ENCODE results near the gene CCDC85A. TPM values are rescaled to one million over a fixed set of nuclear protein-coding genes. Genes with fewer than 3 reads are reported as not detected.
"Not testable (repeated sequence)": the region's sequence is repeated elsewhere in the genome, so short reads cannot be mapped to it uniquely, and the experiment has no call there.

Gene CCDC85A
- 0.34 and 0.43 TPM in 2 replicates for total RNA-seq (ENCODE audit: low replicate concordance)

DNA sequence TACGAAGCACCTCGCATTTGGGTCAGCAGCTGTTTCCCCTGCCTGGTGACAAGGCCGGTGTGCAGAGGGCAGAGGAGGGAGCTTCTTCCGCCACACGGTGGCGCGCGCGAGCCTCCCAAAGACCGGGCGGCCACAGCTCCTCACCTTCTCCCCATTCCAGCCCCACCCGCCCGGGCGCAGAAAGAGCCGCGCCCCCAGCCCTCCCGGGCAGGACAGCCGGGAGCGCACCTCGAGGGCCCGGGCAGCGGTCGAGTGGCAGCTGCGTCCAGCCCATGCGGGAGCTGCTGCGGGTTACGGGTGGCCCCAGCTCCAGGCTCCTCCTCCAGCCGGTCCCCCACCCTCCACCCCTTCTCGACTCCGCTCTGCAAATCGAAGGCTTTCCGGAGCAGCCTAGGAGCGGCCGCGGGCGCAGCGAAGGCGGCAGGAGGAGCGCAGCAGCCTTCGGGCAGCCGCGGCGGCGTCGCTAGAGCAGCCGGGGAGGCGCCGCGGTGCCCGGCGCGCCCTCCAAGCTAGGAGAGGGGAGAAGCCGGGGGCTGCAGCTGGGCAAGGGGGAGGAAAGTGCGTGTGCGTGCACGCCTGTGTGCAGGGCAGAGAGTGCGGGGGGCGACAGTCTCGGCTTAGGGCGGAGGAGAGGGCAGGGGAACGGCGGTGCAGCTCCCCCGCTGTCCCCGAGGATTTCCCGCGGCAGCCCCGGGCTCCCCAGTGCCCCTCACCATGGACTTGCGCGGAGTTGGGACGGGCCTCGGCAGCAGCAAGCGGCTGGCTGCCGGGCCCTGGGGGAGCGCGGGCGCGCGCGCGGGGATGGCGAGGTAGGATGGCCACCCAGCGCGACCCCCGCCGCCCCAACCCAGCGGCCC lies at the start of gene CCDC85A:
CCDC85A (plus strand) TSS at position 348 of the 857 bp plus-strand sequence. CDS start 635 bp downstream, outside the sequence.
- Mint-ChIP-seq H3K4me1 (peaks cover 26% of the 10 kb centered on the region), H3K27me3 (ENCODE audit: insufficient read depth, low read depth) (peaks cover 28% of the 10 kb centered on the region), H3K9me3 (no peaks in the 10 kb centered on the region), H3K36me3 (no peaks in the 10 kb centered on the region), H3K4me3 (peak within 1 kb of the TSS; percentile 90), H3K27ac (no peak within 1 kb of the TSS)
- H3K4me2 ChIP-seq: peak within 1 kb of the TSS; percentile 89
- peaks cover 32% of the 10 kb centered on the region for H3K4me1 ChIP-seq
- H4K20me1 ChIP-seq (ENCODE audit: low read depth): peaks cover 15% of the 10 kb centered on the region
- H3K36me3 ChIP-seq: no peaks in the 10 kb centered on the region
- peak within 1 kb of the TSS; percentile 83 for H2AFZ ChIP-seq (replicated peaks)
- peaks cover 24% of the 10 kb centered on the region for H3F3A ChIP-seq (ENCODE audit: low read depth)
- peak within 1 kb of the TSS; percentile 68 for H3K4me3 ChIP-seq
- H3K9ac ChIP-seq: no peak within 1 kb of the TSS
- no peak within 1 kb of the TSS for H3K27ac ChIP-seq
- peaks cover 98% of the 10 kb centered on the region for H3K27me3 ChIP-seq
- no peak for TF ChIP-seq EZH2phosphoT487 (IDR thresholded peaks at IDR 0.05)
- TF ChIP-seq, protein P1, sequence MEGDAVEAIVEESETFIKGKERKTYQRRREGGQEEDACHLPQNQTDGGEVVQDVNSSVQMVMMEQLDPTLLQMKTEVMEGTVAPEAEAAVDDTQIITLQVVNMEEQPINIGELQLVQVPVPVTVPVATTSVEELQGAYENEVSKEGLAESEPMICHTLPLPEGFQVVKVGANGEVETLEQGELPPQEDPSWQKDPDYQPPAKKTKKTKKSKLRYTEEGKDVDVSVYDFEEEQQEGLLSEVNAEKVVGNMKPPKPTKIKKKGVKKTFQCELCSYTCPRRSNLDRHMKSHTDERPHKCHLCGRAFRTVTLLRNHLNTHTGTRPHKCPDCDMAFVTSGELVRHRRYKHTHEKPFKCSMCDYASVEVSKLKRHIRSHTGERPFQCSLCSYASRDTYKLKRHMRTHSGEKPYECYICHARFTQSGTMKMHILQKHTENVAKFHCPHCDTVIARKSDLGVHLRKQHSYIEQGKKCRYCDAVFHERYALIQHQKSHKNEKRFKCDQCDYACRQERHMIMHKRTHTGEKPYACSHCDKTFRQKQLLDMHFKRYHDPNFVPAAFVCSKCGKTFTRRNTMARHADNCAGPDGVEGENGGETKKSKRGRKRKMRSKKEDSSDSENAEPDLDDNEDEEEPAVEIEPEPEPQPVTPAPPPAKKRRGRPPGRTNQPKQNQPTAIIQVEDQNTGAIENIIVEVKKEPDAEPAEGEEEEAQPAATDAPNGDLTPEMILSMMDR (IDR thresholded peaks at IDR 0.05): peak; percentile 91
- no peaks in the 10 kb centered on the region for H3K79me2 ChIP-seq (ENCODE audit: low read depth)
- no peaks in the 10 kb centered on the region for H3K9me3 ChIP-seq (ENCODE audit: low read depth)
- peak; percentile 93 for DNase-seq (ENCODE audit: low spot score)

DNA sequence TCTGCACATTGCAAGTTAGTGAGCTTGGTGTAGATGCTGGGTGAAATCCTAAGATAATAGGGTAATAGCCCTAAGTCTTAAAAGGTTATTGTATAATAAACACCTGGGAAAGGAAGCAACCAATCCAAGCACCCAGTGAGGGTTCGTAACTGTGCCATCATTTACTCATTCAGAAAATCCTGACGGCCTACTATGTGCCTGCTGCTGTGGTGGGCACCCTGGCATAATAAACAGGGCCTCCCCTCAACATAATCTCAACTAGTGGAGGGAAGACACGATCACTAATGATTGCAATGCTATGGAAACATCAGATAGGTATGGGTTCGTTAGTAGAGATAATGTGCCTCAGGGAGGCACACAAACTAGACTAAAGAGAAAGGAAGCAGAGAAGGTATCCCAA lies 48.9 kb upstream of the CCDC85A start:
- Mint-ChIP-seq H3K9me3 (peaks cover 2% of the 10 kb centered on the region), H3K27ac (no peak overlapping the region), H3K4me1 (no peaks in the 10 kb centered on the region), H3K27me3 (ENCODE audit: insufficient read depth, low read depth) (peaks cover 6% of the 10 kb centered on the region), H3K4me3 (no peak overlapping the region), H3K36me3 (no peaks in the 10 kb centered on the region)
- Histone ChIP-seq H3K9ac (no peak overlapping the region), H3K79me2 (ENCODE audit: low read depth) (no peaks in the 10 kb centered on the region), H3K4me3 (no peak overlapping the region), H3K4me1 (no peaks in the 10 kb centered on the region), H3K27me3 (no peaks in the 10 kb centered on the region), H3K27ac (no peak overlapping the region), H3F3A (ENCODE audit: low read depth) (no peaks in the 10 kb centered on the region), H3K4me2 (no peak overlapping the region), H3K9me3 (ENCODE audit: low read depth) (no peaks in the 10 kb centered on the region), H2AFZ (replicated peaks) (no peak overlapping the region), H4K20me1 (ENCODE audit: low read depth) (no peaks in the 10 kb centered on the region), H3K36me3 (no peaks in the 10 kb centered on the region)
- no peak for DNase-seq (ENCODE audit: low spot score)
- TF ChIP-seq, protein P1 (IDR thresholded peaks at IDR 0.05): no peak
- TF ChIP-seq EZH2 (IDR thresholded peaks at IDR 0.05) (no peak), EZH2phosphoT487 (IDR thresholded peaks at IDR 0.05) (no peak)

DNA sequence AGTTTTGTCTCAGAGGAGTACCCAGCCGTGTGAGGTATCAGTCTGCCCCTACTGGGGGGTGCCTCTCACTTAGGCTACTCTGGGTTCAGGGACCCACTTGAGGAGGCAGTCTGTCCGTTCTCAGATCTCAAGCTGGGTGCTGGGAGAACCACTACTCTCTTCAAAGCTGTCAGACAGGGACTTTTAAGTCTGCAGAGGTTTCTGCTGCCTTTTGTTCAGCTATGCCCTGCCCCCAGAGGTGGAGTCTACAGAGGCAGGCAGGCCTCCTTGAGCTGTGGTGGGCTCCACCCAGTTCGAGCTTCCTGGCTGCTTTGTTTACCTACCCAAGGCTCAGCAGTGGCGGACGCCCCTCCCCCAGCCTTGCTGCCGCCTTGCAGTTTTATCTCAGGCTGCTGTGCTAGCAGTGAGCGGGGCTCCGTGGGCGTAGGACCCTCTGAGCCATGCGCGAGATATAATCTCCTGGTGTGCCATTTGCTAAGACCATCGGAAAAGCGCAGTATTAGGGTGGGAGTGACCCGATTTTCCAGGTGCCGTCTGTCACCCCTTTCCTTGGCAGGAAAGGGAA lies 41.2 kb upstream of the CCDC85A start:
- not testable (repeated sequence) for H3K9me3 ChIP-seq (ENCODE audit: low read depth); H2AFZ ChIP-seq (replicated peaks); H3K4me1 ChIP-seq; H3K36me3 ChIP-seq; H3K27me3 ChIP-seq; H3K27me3 Mint-ChIP-seq (ENCODE audit: insufficient read depth, low read depth); H4K20me1 ChIP-seq (ENCODE audit: low read depth); H3F3A ChIP-seq (ENCODE audit: low read depth); DNase-seq (ENCODE audit: low spot score); H3K4me2 ChIP-seq; H3K4me3 Mint-ChIP-seq; H3K4me3 ChIP-seq; H3K36me3 Mint-ChIP-seq; H3K27ac ChIP-seq; H3K4me1 Mint-ChIP-seq; H3K9ac ChIP-seq; H3K27ac Mint-ChIP-seq; H3K79me2 ChIP-seq (ENCODE audit: low read depth)
- peaks cover 12% of the 10 kb centered on the region for H3K9me3 Mint-ChIP-seq

DNA sequence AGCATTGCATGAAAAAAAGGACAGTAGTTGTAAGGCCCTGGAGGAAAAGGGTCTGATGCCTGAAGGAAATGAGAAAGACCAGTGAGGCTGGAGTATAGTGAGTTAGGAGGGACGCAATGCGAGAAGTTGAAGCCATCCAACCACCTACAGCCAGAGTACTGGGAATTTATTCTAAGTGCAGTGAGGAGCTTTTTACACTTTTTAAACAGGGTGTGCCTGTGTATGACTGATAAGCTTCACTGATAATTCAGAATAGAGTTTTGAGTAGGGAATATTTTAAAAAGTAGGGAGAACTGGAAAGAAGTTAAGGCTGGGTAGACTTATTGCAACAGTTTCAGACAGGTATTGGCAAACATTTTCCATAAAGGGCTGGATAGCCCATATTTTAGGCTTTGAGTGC lies 35.9 kb upstream of the CCDC85A start:
- H2AFZ ChIP-seq (replicated peaks): no peak overlapping the region
- no peak overlapping the region for H3K9ac ChIP-seq
- H3K36me3 ChIP-seq: no peaks in the 10 kb centered on the region
- Mint-ChIP-seq H3K4me1 (no peaks in the 10 kb centered on the region), H3K4me3 (no peak overlapping the region), H3K36me3 (no peaks in the 10 kb centered on the region), H3K27me3 (ENCODE audit: insufficient read depth, low read depth) (peaks cover 2% of the 10 kb centered on the region), H3K27ac (no peak overlapping the region), H3K9me3 (peaks cover 8% of the 10 kb centered on the region)
- no peak overlapping the region for H3K27ac ChIP-seq
- no peak overlapping the region for H3K4me2 ChIP-seq
- TF ChIP-seq, protein P1 (IDR thresholded peaks at IDR 0.05): no peak
- TF ChIP-seq EZH2phosphoT487 (IDR thresholded peaks at IDR 0.05): no peak
- no peak for TF ChIP-seq EZH2 (IDR thresholded peaks at IDR 0.05)
- no peaks in the 10 kb centered on the region for H3K27me3 ChIP-seq
- no peaks in the 10 kb centered on the region for H3K4me1 ChIP-seq
- no peaks in the 10 kb centered on the region for H3K9me3 ChIP-seq (ENCODE audit: low read depth)
- H3F3A ChIP-seq (ENCODE audit: low read depth): no peaks in the 10 kb centered on the region
- H3K79me2 ChIP-seq (ENCODE audit: low read depth): no peaks in the 10 kb centered on the region
- no peaks in the 10 kb centered on the region for H4K20me1 ChIP-seq (ENCODE audit: low read depth)
- no peak overlapping the region for H3K4me3 ChIP-seq
- DNase-seq (ENCODE audit: low spot score): no peak

Measured in neural progenitor cell (in vitro differentiated cells).